ENCODE results near the gene C1GALT1. TPM values are rescaled to one million over a fixed set of nuclear protein-coding genes. Genes with fewer than 3 reads are reported as not detected.

C1GALT1 gene
- total and polyA plus RNA-seq, 9 of the 15 experiments (the other 6 are each of a cell fraction or from before 2014, with no cell fraction given) = 5.0 to 33.2 (median 24.1) TPM

GRCh38 chr7:7183838-7184463 lies 1.6 kb downstream of the C1GALT1 start (continued):
- TF ChIP-seq ATF3 (IDR thresholded peaks at IDR 0.05) = peak; percentile 75
- TF ChIP-seq ATF3 (CRISPR knock-in tag; conservative IDR thresholded peaks at IDR 0.05) = no peak
- TF ChIP-seq THAP12 (CRISPR knock-in tag; IDR thresholded peaks at IDR 0.05) = no peak
- TF ChIP-seq GMEB1 (CRISPR knock-in tag; IDR thresholded peaks at IDR 0.05) = no peak
- no peak for TF ChIP-seq ZNF253 (CRISPR knock-in tag; conservative IDR thresholded peaks at IDR 0.05)
- no peak for TF ChIP-seq ZNF232 (CRISPR knock-in tag; IDR thresholded peaks at IDR 0.05)
- TF ChIP-seq SMARCC2 (IDR thresholded peaks at IDR 0.05; ENCODE audit: low read depth) = peak; percentile 32; the same call in 1 of the 2 replicates

Measured in K562 (cell line).